GM18907 (cell line): Measurements from ENCODE around the gene MATCAP1.

ENCODE experiments used
- ATAC-seq: cut with Tn5 transposase; IDR thresholded peaks from one replicate; pipeline ENCODE4 v1.9.1; 2021; ENCODE audit warnings: mild to moderate bottlenecking, moderate library complexity; ENCODE audit not compliant: unreplicated experiment

The MATCAP1 gene

DNA sequence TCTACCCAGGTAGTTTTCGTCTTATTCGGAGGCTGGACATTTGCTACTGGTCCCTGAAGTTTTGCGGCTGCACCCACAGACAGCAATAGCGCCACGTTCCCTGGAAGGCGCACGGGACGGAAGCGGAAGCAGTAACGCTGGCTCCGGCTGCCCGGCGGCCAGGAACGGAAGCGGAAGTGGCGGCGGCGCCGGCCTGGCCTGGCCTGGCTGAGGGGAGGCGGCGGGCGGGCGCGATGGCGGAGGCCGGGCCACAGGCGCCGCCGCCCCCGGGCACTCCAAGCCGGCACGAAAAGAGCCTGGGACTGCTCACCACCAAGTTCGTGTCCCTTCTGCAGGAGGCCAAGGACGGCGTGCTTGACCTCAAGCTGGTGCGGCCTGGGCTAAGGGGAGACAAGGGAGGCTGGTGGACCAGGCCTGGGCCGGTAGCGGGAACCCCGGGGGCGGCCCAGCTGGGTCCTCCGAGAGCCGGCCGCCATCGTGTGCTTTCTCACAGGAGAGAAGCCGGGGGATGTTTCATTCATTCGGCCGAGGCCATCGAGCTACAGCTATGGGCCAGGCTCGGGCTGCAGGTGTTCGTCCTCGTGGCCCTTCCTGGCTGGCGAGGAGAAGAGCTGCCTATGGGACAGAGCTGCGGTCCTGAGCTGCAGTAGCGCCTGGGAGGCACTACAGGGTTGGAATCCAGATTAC is 8.4 kb upstream of the MATCAP1 start, which contains the start of gene E2F4:
TSS of gene E2F4 (plus strand) at position 161 of the 687 bp plus-strand sequence. CDS start at position 234, 73 bp downstream.
- ATAC-seq = peak; percentile 84

DNA sequence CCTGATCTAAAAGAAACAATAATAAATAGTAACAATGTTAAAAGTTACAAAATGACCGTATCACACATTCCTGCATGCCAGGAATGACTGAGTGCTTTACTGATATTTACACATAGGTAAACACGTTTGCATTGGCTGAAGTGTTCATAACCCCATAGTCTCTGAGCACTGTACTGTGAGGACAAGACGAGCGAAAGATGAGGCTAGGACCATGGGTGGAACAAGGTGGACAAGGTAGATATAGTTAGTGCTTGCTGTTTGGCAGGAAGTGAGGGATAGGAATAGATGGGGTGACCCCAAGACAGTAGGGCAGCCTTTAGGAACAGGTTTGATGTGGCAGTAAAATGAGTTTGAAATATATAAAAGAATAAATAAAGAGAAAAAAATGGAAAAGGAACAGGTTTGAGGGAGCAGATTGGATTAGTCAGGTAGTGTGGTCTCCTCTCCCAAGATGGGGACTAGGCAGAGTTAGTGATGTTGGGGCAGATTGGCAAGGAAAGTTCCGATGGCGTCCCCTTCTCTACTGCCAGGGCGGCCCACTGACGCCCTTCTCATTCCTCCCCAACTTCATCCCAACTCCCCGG is 7.7 kb upstream of the MATCAP1 start:
- no peak for ATAC-seq

- no peak for ATAC-seq
Measured at GRCh38 chr16:67190448-67191399, 7.0 kb upstream of the MATCAP1 start.

GRCh38 chr16:67190041-67190440 is 6.3 kb upstream of the MATCAP1 start, which contains the start of gene EXOC3L1:
TSS of gene EXOC3L1 (minus strand) at chr16:67190136. CDS start at chr16:67189676, 460 bp downstream.
- no peak for ATAC-seq

DNA sequence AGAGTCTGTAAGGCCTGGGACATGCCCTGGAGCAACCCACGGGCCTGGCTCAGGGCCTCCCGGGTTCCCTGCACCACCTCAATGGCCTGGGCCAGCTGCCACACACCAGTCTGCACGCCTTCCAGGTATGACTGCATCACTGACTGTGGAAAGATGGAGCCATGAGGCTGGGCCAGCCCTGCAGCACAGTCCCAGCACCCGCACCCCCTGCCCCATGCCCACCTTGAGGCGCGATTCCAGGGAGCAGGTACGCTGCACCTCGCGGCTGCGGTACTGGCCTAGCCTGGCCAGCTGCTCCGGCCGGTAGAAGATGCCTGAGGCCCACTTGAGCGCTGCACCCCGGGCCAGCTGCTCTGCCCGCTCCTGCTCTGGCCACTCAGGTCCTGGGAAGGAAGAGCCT is 5.0 kb upstream of the MATCAP1 start:
- no peak for ATAC-seq

DNA sequence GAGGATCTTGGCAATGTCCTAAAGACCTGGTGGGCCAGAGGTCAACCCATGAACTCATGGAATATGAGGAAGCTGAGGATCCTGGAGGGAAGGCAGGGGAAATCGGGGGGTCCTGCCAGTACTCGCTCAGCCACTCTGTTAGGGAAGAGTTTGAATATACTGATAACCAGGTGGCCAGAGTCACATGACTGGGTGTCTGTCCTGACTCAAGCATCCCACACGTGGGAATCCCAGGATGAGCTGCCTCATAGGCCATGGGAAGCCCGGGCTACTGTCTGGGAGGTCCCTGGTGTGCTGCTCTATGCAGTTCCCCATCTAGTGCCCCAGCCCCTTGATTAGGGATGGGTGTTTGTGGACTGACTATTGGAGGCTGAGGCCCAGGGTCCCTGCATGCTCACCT is 4.6 kb upstream of the MATCAP1 start:
- ATAC-seq = no peak

- no peak for ATAC-seq
Measured at GRCh38 chr16:67187175-67187890, 3.6 kb upstream of the MATCAP1 start.

DNA sequence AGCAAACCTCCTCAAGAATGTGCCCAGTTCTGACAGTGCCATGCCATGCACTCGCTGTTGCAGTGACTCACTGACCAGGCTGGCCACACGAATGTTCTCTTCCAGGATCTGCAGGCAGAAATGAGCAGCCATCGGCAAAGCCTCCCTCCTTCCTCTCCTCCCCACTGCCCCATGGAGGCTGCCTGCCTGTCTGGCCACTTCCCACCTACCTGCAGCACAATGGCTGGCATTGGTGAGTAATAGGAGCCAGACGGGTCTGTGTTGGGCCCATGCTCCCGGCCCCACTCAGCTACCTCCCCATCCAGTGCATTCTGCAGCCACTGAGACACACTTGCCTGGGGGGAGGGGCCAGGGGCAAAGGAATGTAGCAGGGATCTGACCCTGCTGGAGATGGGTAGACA is 2.8 kb upstream of the MATCAP1 start:
- ATAC-seq = no peak

DNA sequence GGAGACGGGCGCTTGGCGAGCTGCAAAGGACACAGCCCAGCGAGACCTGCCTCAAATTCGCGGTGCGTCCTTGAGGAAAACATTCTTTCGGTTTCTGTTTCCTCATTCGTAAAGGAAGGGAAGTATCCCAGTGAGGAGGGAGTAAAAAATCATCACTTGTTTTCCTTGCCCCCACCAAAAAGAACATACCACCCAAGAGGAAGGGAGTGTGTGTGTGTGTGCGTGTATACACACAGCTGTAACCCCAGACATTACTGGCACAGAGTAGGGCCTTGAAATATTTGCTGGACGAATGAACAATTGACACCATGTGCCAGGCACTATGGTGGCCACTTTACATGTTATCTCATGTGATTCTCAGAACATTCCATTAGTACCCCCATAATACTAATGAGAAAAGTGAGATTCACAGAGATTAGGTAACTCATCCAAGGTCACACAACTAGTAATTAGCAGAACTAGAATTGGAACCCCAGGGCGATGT is 1.9 kb upstream of the MATCAP1 start:
- no peak for ATAC-seq

DNA sequence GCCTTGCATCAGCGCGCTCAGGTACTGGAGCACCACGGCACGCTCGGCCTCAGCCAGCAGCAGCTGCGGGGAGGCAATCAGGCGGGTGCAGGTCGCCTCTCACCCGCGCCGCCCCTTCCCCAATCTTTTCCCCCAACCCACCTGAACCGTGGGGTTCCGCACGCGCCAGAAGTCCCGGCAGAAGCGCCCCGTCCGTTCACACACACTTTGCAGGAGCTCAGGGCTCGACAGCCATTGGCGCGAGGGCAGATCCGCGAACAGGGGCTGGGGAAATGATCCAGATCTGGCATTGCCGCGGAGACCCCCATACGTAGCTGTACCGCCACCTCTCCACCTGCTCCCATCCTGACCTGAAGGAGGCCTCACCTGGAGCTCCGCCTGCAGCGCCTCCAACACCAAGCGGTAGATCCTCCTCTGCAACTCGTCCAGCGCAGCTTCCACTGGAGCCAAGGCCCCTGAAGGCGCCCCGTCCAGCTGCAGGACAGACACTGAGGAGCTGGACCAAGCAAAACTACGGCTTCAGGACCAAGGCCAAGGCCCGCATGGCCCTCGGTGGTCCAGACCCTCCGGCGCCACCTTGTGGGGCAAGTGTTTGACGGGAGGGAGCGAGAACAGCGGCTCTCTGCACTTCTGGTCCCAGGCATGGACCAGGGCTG is 1.4 kb upstream of the MATCAP1 start:
- no peak for ATAC-seq

DNA sequence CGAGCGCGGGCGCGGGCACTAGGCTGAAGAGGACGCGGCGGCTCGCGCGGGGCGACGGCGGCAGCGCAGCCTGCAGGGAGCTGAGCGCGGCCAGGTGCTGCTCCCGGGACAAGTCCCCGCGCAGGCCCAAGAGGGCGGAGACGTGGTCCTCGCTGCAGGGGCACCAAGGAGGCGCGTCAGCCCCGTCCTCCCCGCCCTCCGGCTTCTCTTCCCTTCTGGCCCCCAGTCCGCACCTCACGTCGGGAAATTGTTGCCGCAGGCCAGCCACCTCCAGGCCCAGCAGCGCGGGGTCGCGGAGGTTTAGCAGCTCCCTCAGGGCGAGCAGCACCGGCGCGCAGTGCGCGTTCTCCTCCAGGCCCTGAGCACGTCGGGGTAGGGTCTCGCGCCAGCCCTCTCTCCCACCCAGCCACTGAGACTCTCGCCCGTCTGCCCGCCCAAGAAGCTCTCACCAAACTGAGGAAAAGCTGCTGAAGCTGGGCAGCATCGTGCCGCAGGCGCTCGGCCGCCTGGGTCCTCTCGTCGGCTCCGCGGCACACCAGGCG is 761 bp upstream of the MATCAP1 start:
- peak; percentile 10 for ATAC-seq

DNA sequence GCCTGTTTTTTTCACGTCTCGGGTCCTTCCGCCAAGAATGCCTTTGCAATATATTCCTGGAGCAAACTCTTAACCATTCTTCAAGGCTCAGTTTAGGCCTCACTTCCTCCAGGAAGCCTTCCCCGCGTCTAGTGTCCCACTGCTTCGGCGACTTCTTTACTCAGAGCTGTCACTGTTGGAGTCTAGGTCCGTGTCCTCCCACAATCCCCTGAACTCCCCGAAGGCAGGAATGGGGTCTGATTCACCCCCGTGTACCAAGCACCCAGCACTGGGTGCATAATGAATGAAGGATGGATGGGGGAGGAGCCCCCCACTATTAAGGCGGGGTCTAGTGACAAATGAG is 508 bp downstream of the MATCAP1 start:
- ATAC-seq = no peak

GRCh38 chr16:67182288-67182687 is 1.5 kb downstream of the MATCAP1 start:
- ATAC-seq = no peak

DNA sequence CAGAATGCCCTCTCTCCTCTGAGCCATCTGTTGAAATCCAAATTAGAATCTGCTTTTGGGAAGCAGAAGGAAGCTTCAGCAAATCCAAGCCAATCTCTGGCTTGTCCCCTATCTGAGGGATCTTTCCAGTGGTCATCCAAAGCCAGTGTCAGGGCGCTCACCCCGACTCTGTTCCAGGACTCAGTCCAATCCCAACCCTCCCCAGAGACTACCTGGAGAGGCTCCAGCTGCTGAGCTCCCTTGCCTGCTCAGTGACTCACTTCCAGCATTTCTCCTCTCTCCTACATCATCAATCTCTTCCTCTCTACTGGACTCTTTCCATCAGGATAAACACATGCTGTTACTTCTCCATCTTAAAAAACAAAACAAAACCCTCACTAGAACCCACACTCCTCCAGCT is 2.4 kb downstream of the MATCAP1 start:
- ATAC-seq = no peak

- no peak for ATAC-seq
Measured at GRCh38 chr16:67180166-67180565, 3.6 kb downstream of the MATCAP1 start.

DNA sequence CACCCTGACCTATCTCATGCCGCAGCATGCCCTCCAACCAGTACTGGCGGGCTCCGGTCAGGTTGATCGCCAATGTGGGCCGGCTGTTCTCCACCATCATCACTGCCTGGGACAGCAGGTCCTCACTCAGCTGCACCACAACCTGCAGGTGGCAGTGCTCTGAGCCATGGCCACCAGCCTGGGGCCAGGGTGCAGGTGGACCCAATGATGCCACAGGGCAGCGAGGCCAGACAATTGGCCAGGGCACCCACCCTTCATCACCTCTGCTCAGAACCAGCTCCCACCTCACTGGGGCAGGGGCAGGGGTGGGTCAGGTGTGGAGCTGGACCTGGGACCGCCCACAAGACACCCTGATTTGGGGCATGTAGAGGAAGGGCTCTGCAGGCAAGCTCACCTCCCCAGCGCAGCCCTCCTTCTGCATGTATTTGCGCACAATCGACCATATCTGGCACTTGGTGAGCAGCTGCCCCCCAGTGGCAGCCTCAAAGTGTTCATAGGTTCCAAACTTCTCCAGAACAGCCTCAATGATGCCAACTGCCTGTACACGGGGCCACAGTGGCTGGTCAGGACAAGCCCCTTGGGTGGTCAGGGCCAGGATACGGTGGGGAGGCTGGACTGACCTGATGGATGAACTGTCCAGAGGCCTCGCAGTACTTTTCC is 4.2 kb downstream of the MATCAP1 start:
- ATAC-seq = no peak

GRCh38 chr16:67177743-67178699 is 5.7 kb downstream of the MATCAP1 start:
- ATAC-seq = no peak

DNA sequence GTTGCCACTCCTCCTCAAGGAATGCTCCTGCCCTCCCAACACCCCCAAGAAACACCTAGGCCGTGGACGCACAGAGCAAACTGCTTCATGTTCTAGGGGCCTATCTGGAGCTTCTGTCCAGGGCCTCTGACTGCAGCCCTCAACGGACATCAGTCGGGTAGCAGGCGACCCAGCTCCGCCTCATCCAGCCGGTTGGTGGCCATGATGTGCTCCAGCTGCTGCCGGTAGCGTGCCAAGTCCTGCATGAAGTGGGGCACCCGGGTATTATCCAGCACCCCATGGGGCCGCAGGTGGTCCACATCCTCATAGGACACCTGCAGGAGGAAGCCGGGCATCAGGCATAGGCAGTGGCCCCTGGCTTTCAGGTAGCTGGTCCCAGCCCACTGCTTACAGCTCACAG is 7.1 kb downstream of the MATCAP1 start:
- ATAC-seq = no peak
